GM18858 (cell line): Measurements from ENCODE around the gene SCAMP2.
A peak's percentile ranks its signal among the peaks of the same experiment; 100 is the strongest.

Experiments used
- ATAC-seq: cut with Tn5 transposase; IDR thresholded peaks from one replicate; pipeline ENCODE4 v1.9.1; 2021; ENCODE audit not compliant: unreplicated experiment

SCAMP2 gene

GRCh38 chr15:74863239-74864056 is 9.7 kb downstream of the SCAMP2 start:
- no peak for ATAC-seq

- ATAC-seq, result no peak
These were observed 14.8 kb downstream of the SCAMP2 start for GRCh38 chr15:74858369-74858740.

- no peak for ATAC-seq
These were observed 15.3 kb downstream of the SCAMP2 start for GRCh38 chr15:74857671-74858368.

- peak; percentile 58 for ATAC-seq
These were observed 16.0 kb downstream of the SCAMP2 start for GRCh38 chr15:74857082-74857655.

- no peak for ATAC-seq
These were observed 16.6 kb downstream of the SCAMP2 start for GRCh38 chr15:74856537-74856936.

- no peak for ATAC-seq
These were observed 17.3 kb downstream of the SCAMP2 start for GRCh38 chr15:74855857-74856256.

GRCh38 chr15:74854453-74855022 is 18.6 kb downstream of the SCAMP2 start:
- ATAC-seq, result no peak

- no peak for ATAC-seq
These were observed 21.2 kb downstream of the SCAMP2 start for GRCh38 chr15:74851960-74852359.

- no peak for ATAC-seq
These were observed 22.8 kb downstream of the SCAMP2 start for GRCh38 chr15:74850393-74850792.

GRCh38 chr15:74847432-74847831 is 25.7 kb downstream of the SCAMP2 start:
- no peak for ATAC-seq

GRCh38 chr15:74845581-74845980 is 27.6 kb downstream of the SCAMP2 start:
- no peak for ATAC-seq

- no peak for ATAC-seq
These were observed 28.0 kb downstream of the SCAMP2 start for GRCh38 chr15:74845208-74845568.

- no peak for ATAC-seq
These were observed 28.6 kb downstream of the SCAMP2 start for GRCh38 chr15:74844319-74845207.

GRCh38 chr15:74843891-74844299 is 29.3 kb downstream of the SCAMP2 start:
- no peak for ATAC-seq

- no peak for ATAC-seq
These were observed 29.7 kb downstream of the SCAMP2 start for GRCh38 chr15:74843445-74843828.

GRCh38 chr15:74842581-74843444 is 30.4 kb downstream of the SCAMP2 start, which contains the start of gene ULK3:
TSS of gene ULK3 (minus strand) at chr15:74843156. CDS start at chr15:74843105, 51 bp downstream.
- peak; percentile 75 for ATAC-seq

GRCh38 chr15:74841891-74842373 is 31.2 kb downstream of the SCAMP2 start:
- ATAC-seq, result no peak

- ATAC-seq, result no peak
These were observed 32.1 kb downstream of the SCAMP2 start for GRCh38 chr15:74840851-74841775.
